KMS-11 (cell line): ENCODE results near the gene ZNF324B.
A peak's percentile ranks its signal among the peaks of the same experiment; 100 is the strongest.

Source experiments
- H2AFZ ChIP-seq: fragments of 200-600 bp; sonication (generic); 2 replicates; pipeline ENCODE4 v1.6.1; 2016; ENCODE audit warnings: antibody characterized with exemption, mixed run types, low read depth
- H3K27ac ChIP-seq: fragments of 200-600 bp; sonication (generic); 2 replicates; pipeline ENCODE4 v1.6.1; 2016; ENCODE audit warnings: mild to moderate bottlenecking, mixed run types
- H3K27me3 ChIP-seq: fragments of 200-600 bp; sonication (generic); 2 replicates; pipeline ENCODE4 v1.6.1; 2017; ENCODE audit warnings: mild to moderate bottlenecking, low read depth, mixed run types, moderate library complexity; ENCODE audit not compliant: insufficient read depth
- H3K36me3 ChIP-seq: fragments of 200-600 bp; sonication (generic); 2 replicates; pipeline ENCODE4 v1.6.1; 2017; ENCODE audit warnings: mild to moderate bottlenecking, mixed run types; ENCODE audit not compliant: insufficient read depth
- H3K4me1 ChIP-seq: fragments of 200-600 bp; sonication (generic); 2 replicates; pipeline ENCODE4 v1.6.1; 2016; ENCODE audit warnings: mild to moderate bottlenecking, low read depth, mixed run types; ENCODE audit not compliant: poor library complexity, severe bottlenecking
- H3K4me2 ChIP-seq: fragments of 200-600 bp; sonication (generic); 2 replicates; pipeline ENCODE4 v1.7.0; 2016; ENCODE audit warnings: mild to moderate bottlenecking, mixed run types
- H3K4me3 ChIP-seq: fragments of 200-600 bp; sonication (generic); IDR thresholded peaks from 2 replicates; pipeline ENCODE4 v1.6.1; 2017; ENCODE audit warnings: low read depth, low read length, mixed read lengths; ENCODE audit not compliant: insufficient read depth
- H3K79me2 ChIP-seq: fragments of 200-600 bp; sonication (generic); 2 replicates; pipeline ENCODE4 v1.6.1; 2016; ENCODE audit warnings: low read depth, mixed run types; ENCODE audit not compliant: insufficient read depth
- H3K9ac ChIP-seq: fragments of 200-600 bp; sonication (generic); 2 replicates; pipeline ENCODE4 v1.6.1; 2016; ENCODE audit warnings: mild to moderate bottlenecking, mixed run types
- H4K20me1 ChIP-seq: fragments of 200-600 bp; sonication (generic); 2 replicates; pipeline ENCODE4 v1.6.1; 2016; ENCODE audit warnings: mild to moderate bottlenecking, mixed run types; ENCODE audit not compliant: insufficient read depth
- CTCF ChIP-seq: fragments of 200-600 bp; sonication (generic); conservative IDR thresholded peaks from 2 replicates; pipeline ENCODE4 v1.6.1; 2017; ENCODE audit warnings: low read depth, mild to moderate bottlenecking, antibody characterized with exemption, low read length, moderate library complexity, mixed read lengths

The ZNF324B gene

GRCh38 chr19:58476498-58477015, 25.1 kb downstream of the ZNF324B start:
- H3K27ac ChIP-seq = peak overlapping the region; percentile 21
- no peak for TF ChIP-seq CTCF
- H3K9ac ChIP-seq = peak overlapping the region; percentile 49
- H3K36me3 ChIP-seq = peaks cover 5% of the 10 kb centered on the region; the same call in 1 of the 2 replicates
- H3K4me3 ChIP-seq = no peak overlapping the region
- no peaks in the 10 kb centered on the region for H3K27me3 ChIP-seq
- H4K20me1 ChIP-seq = no peaks in the 10 kb centered on the region
- peak overlapping the region; percentile 66 for H2AFZ ChIP-seq
- H3K4me1 ChIP-seq = peaks cover 16% of the 10 kb centered on the region
- H3K4me2 ChIP-seq = peak overlapping the region; percentile 76
- H3K79me2 ChIP-seq = no peaks in the 10 kb centered on the region

GRCh38 chr19:58477130-58477529, 25.7 kb downstream of the ZNF324B start:
- Histone ChIP-seq H3K27ac (no peak overlapping the region), H2AFZ (no peak overlapping the region), H3K9ac (peak overlapping the region; percentile 49; the same call in 1 of the 2 replicates), H3K4me2 (peak overlapping the region; percentile 76), H3K4me1 (peaks cover 16% of the 10 kb centered on the region), H3K27me3 (no peaks in the 10 kb centered on the region), H4K20me1 (no peaks in the 10 kb centered on the region), H3K36me3 (peaks cover 4% of the 10 kb centered on the region; the same call in 1 of the 2 replicates), H3K79me2 (no peaks in the 10 kb centered on the region), H3K4me3 (no peak overlapping the region)
- no peak for TF ChIP-seq CTCF

- Histone ChIP-seq H3K27me3 (no peaks in the 10 kb centered on the region), H3K9ac (no peak overlapping the region), H3K36me3 (no peaks in the 10 kb centered on the region), H3K79me2 (no peaks in the 10 kb centered on the region), H3K4me1 (peaks cover 16% of the 10 kb centered on the region), H3K4me2 (no peak overlapping the region), H4K20me1 (no peaks in the 10 kb centered on the region), H3K4me3 (no peak overlapping the region), H2AFZ (no peak overlapping the region), H3K27ac (no peak overlapping the region)
- TF ChIP-seq CTCF = no peak
Observed at GRCh38 chr19:58477871-58478270, 26.4 kb downstream of the ZNF324B start.

- H3K9ac ChIP-seq = no peak overlapping the region
- no peak for TF ChIP-seq CTCF
Observed at GRCh38 chr19:58479303-58479702, 27.9 kb downstream of the ZNF324B start.

More at GRCh38 chr19:58479303-58479702, 27.9 kb downstream of the ZNF324B start:
- no peaks in the 10 kb centered on the region for H3K36me3 ChIP-seq
- H4K20me1 ChIP-seq = no peaks in the 10 kb centered on the region
- peaks cover 13% of the 10 kb centered on the region for H3K4me1 ChIP-seq
- no peaks in the 10 kb centered on the region for H3K27me3 ChIP-seq
- no peak overlapping the region for H3K27ac ChIP-seq
- H3K79me2 ChIP-seq = no peaks in the 10 kb centered on the region
- no peak overlapping the region for H3K4me2 ChIP-seq
- no peak overlapping the region for H3K4me3 ChIP-seq
- H2AFZ ChIP-seq = no peak overlapping the region
